HepG2 (cell line): ENCODE results near the gene FMNL2. TPM values are rescaled to one million over a fixed set of nuclear protein-coding genes. Genes with fewer than 3 reads are reported as not detected.

Experiments
- CHCHD3 ChIP-seq: sonication (generic); formaldehyde crosslinking; IDR thresholded peaks from 2 replicates; pipeline ENCODE4 v1.8.0; 2022; ENCODE audit warnings: mild to moderate bottlenecking, missing genetic modification reagents, moderate library complexity
- FOXJ3 ChIP-seq: sonication (generic); formaldehyde crosslinking; IDR thresholded peaks from 2 replicates; pipeline ENCODE4 v1.4.0; 2020; ENCODE audit warnings: missing genetic modification reagents, mild to moderate bottlenecking, borderline replicate concordance
- GATA4 ChIP-seq: sonication (generic); IDR thresholded peaks from 2 replicates; pipeline ENCODE4 v1.6.1; 2016; ENCODE audit warnings: antibody characterized with exemption, low read depth, borderline replicate concordance
- HNRNPL ChIP-seq: fragments of 200-400 bp; formaldehyde crosslinking; IDR thresholded peaks from 2 replicates; pipeline ENCODE4 v1.6.1; 2017; ENCODE audit warnings: mild to moderate bottlenecking, low read depth, low read length
- KLF6 ChIP-seq: IDR thresholded peaks from 2 replicates; pipeline ENCODE4 v1.8.0; 2016; ENCODE audit warnings: missing biosample characterization, missing genetic modification reagents
- KMT2A ChIP-seq: sonication (generic); formaldehyde crosslinking; IDR thresholded peaks from 2 replicates; pipeline ENCODE4 v1.4.0; 2020; ENCODE audit warnings: missing genetic modification reagents
- MAX ChIP-seq: IDR thresholded peaks from 2 replicates; pipeline ENCODE4 v1.6.1; 2012; ENCODE audit warnings: inconsistent platforms
- MTA1 ChIP-seq: sonication (generic); formaldehyde crosslinking; IDR thresholded peaks from 2 replicates; pipeline ENCODE4 v1.4.0; 2020; ENCODE audit warnings: missing genetic modification reagents, mild to moderate bottlenecking, borderline replicate concordance
- POLR2A ChIP-seq, 2 experiments: IDR thresholded peaks; 2 replicates each; pipeline ENCODE4 v1.6.1; 2011; ENCODE audit warnings: low read depth in 2 of 2, low read length in 2 of 2, mild to moderate bottlenecking in 1 of 2, moderate library complexity in 1 of 2; ENCODE audit not compliant: insufficient read depth in 1 of 2
- PRDM15 ChIP-seq: sonication (generic); formaldehyde crosslinking; IDR thresholded peaks from 2 replicates; pipeline ENCODE4 v1.4.0; 2020; ENCODE audit warnings: missing genetic modification reagents
- ZBTB43 ChIP-seq: sonication (generic); formaldehyde crosslinking; conservative IDR thresholded peaks from 2 replicates; pipeline ENCODE4 v1.4.0; 2020; ENCODE audit warnings: missing genetic modification reagents
- ZKSCAN1 ChIP-seq: fragments of 150-350 bp; IDR thresholded peaks from 2 replicates; pipeline ENCODE4 v1.6.1; 2014; ENCODE audit warnings: low read length
- ZNF33B ChIP-seq: sonication (generic); formaldehyde crosslinking; IDR thresholded peaks from 2 replicates; pipeline ENCODE4 v1.5.1; 2020; ENCODE audit warnings: mild to moderate bottlenecking, missing genetic modification reagents
- ZNF687 ChIP-seq: sonication (generic); formaldehyde crosslinking; IDR thresholded peaks from 2 replicates; pipeline ENCODE4 v1.5.1; 2020; ENCODE audit warnings: mild to moderate bottlenecking, missing genetic modification reagents, moderate library complexity
- ZNF776 ChIP-seq: sonication (generic); formaldehyde crosslinking; IDR thresholded peaks from 2 replicates; pipeline ENCODE4 v1.4.0; 2020; ENCODE audit warnings: mild to moderate bottlenecking, missing genetic modification reagents
- ZNF777 ChIP-seq: sonication (generic); formaldehyde crosslinking; IDR thresholded peaks from 2 replicates; pipeline ENCODE4 v1.4.0; 2020; ENCODE audit warnings: missing genetic modification reagents
- ZNF800 ChIP-seq: sonication (generic); formaldehyde crosslinking; IDR thresholded peaks from 2 replicates; pipeline ENCODE4 v1.4.0; 2020; ENCODE audit warnings: missing genetic modification reagents
- polyA plus RNA-seq, 8 experiments: library from polyadenylated mRNA; depleted of rRNA in 3 of 8; stranded (reverse) in 7 of 8; unstranded in 1 of 8; fragments of >200 nt; fragmentation: Illumina TruSeq in 4 of 8; extraction: Trizol in 4 of 8; gene quantifications; 2 replicates each; pipeline versions ENCODE4 v1.2.1 to v1.2.3, GENCODE V29; 2011 to 2016; ENCODE audit warnings: low read depth in 4 of 8, missing spikeins in 1 of 8, mixed read lengths in 1 of 8; ENCODE audit not compliant: insufficient read depth in 1 of 8
- total RNA-seq, 5 experiments: library from RNA; depleted of rRNA; stranded (reverse); fragments of >200 nt; fragmentation: Illumina TruSeq; extraction: Trizol; gene quantifications; 2 replicates each; pipeline ENCODE4 v1.2.3, GENCODE V29; 2016; ENCODE audit warnings: low read depth in 1 of 5

FMNL2 gene
- total and polyA plus RNA-seq, 2 of the 13 experiments (the other 11 are each of a cell fraction or from before 2014, with no cell fraction given): 66.5 to 67.7 TPM

- TF ChIP-seq ZNF800 (CRISPR knock-in tag) (peak; percentile 60; the same call in 1 of the 2 replicates), ZKSCAN1 (no peak), ZNF776 (CRISPR knock-in tag) (peak; percentile 25; the same call in 1 of the 2 replicates), HNRNPL (peak; percentile 52; the same call in 1 of the 2 replicates), FOXJ3 (CRISPR knock-in tag) (no peak), CHCHD3 (no peak), ZNF33B (CRISPR knock-in tag) (no peak), ZNF687 (CRISPR knock-in tag) (peak; percentile 79), MTA1 (CRISPR knock-in tag) (peak; percentile 51; the same call in 1 of the 2 replicates), KLF6 (CRISPR knock-in tag) (no peak), POLR2A (IDR thresholded peaks at IDR 0.05; ENCODE audit: insufficient read depth in 1 of 2, low read depth in 2 of 2, low read length in 2 of 2) (0 out of 4 replicates have a peak, but pooled peaks have one; percentile 3 to 17), MAX (peak; percentile 34; the same call in 1 of the 2 replicates), KMT2A (CRISPR knock-in tag) (peak; percentile 43), ZBTB43 (CRISPR knock-in tag) (0 out of 2 replicates have a peak, but pooled peaks have one; percentile 26), GATA4 (no peak), PRDM15 (CRISPR knock-in tag) (no peak), ZNF777 (CRISPR knock-in tag) (peak; percentile 88)
These were observed 1.3 kb downstream of the FMNL2 start (continued) for GRCh38 chr2:152336119-152336853.
